ENCODE data around the gene CHDH. TPM values are rescaled to one million over a fixed set of nuclear protein-coding genes. Genes with fewer than 3 reads are reported as not detected.

CHDH gene
- total and polyA plus RNA-seq, 2 donors (not counting 3 experiments of a cell fraction or from before 2014, with no cell fraction given), result 0.04 to 0.06 TPM

DNA sequence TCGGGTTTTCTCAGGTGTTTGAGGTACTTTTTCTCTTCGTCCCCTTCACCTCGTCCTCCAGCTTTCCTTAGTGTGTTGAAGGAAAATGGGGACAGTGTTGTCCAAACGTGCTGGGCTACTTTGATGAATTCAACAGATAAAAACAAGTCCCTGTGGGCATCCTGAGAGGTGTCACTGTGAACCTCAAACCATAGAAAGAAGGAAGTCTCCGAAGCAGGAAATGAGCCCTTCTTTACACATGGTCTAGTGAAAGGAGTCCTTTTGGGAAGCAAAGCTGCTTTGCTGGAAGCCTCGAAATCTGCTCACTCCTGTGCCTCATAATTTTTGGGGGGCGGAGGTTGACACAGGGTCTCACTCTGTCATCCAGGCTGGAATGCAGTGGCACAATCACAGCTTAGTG lies 10.7 kb upstream of the CHDH start:
- no TSS peak for BruUV-seq (replicated peaks)
- peaks cover 0 to 2% of the 10 kb centered on the region in 2 experiments for H3K36me3 ChIP-seq (ENCODE audit: control insufficient read depth in 2 of 2, extremely low read depth in 1 of 2, insufficient read depth in 2 of 2, low read length in 2 of 2)
- ChIA-PET CTCF (no interaction called here), POLR2A (no interaction called here)
- dilution Hi-C loops (cut with MboI; ENCODE audit: extremely low pct_ligation_motif_present, low sequenced_read_pairs), result no loop called here
- H3K79me2 ChIP-seq (ENCODE audit: control insufficient read depth, insufficient read depth, low read length), result no peaks in the 10 kb centered on the region
- TF ChIP-seq, protein P1, sequence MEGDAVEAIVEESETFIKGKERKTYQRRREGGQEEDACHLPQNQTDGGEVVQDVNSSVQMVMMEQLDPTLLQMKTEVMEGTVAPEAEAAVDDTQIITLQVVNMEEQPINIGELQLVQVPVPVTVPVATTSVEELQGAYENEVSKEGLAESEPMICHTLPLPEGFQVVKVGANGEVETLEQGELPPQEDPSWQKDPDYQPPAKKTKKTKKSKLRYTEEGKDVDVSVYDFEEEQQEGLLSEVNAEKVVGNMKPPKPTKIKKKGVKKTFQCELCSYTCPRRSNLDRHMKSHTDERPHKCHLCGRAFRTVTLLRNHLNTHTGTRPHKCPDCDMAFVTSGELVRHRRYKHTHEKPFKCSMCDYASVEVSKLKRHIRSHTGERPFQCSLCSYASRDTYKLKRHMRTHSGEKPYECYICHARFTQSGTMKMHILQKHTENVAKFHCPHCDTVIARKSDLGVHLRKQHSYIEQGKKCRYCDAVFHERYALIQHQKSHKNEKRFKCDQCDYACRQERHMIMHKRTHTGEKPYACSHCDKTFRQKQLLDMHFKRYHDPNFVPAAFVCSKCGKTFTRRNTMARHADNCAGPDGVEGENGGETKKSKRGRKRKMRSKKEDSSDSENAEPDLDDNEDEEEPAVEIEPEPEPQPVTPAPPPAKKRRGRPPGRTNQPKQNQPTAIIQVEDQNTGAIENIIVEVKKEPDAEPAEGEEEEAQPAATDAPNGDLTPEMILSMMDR (IDR thresholded peaks at IDR 0.05; ENCODE audit: extremely low read depth in 1 of 2, insufficient read depth in 1 of 2, low read depth in 1 of 2, low read length in 2 of 2), result no peak
- no peaks in the 10 kb centered on the region for H3K4me1 ChIP-seq (ENCODE audit: control insufficient read depth, extremely low read depth, insufficient read depth, low read length)
- no peak overlapping the region for H3K9ac ChIP-seq (replicated peaks; ENCODE audit: extremely low read depth, insufficient read depth, low read length)
- H4K20me1 ChIP-seq (replicated peaks; ENCODE audit: control insufficient read depth, extremely low read depth, insufficient read depth, low read length), result no peaks in the 10 kb centered on the region
- no peak overlapping the region for H3K4me2 ChIP-seq (ENCODE audit: insufficient read depth, low read length)
- no peak overlapping the region for H3K27ac ChIP-seq (ENCODE audit: insufficient read depth, low read depth, low read length)
- H3K4me3 ChIP-seq (replicated peaks in 1 of 3; ENCODE audit: insufficient read depth in 1 of 3, low read depth in 1 of 3, low read length in 3 of 3), result no peak overlapping the region
- intact Hi-C loops (cut with micrococcal nuclease), result no loop called here
- DNase-seq (ENCODE audit: low read depth, low spot score) (no peak), FAIRE-seq (no peak)
- no peaks in the 10 kb centered on the region for H3K9me3 ChIP-seq (replicated peaks; ENCODE audit: control insufficient read depth, insufficient read depth, low read length)
- H2AFZ ChIP-seq (ENCODE audit: low read depth, low read length), result no peak overlapping the region
- H3K27me3 ChIP-seq (ENCODE audit: control insufficient read depth in 2 of 2, insufficient read depth in 2 of 2, low read length in 2 of 2), result no peaks in the 10 kb centered on the region
- H3K9me1 ChIP-seq (replicated peaks; ENCODE audit: control insufficient read depth, extremely low read depth, insufficient read depth, low read length), result no peaks in the 10 kb centered on the region

DNA sequence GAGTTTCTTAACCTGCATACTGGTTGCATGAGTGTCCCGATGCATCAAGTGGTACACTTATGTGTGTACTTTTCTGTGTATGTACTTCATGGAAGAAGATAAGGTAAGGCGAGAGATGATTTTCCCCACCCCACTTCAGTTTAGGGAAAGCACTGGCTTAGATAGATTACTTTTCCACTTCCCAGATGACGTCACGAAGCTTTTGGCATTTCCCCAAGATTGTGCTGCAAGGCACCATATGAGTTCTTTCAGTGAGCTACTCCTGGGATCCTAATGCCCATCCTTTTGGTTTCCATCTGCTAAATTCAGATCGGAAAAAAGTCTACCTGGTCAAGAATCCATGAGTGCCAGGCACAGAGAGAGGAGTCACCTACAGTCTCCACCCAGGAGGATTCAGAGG lies 4.7 kb upstream of the CHDH start:
- H3K9me3 ChIP-seq (replicated peaks; ENCODE audit: control insufficient read depth, insufficient read depth, low read length), result no peaks in the 10 kb centered on the region
- CTCF ChIA-PET, result interaction anchor here (1.0 kb wide), 1 partner anchor 21 kb away, joined by 3 read pairs; no protein-coding TSS in a partner anchor
- no peak overlapping the region for H3K9ac ChIP-seq (replicated peaks; ENCODE audit: extremely low read depth, insufficient read depth, low read length)
- H2AFZ ChIP-seq (ENCODE audit: low read depth, low read length), result no peak overlapping the region
- H3K36me3 ChIP-seq (ENCODE audit: control insufficient read depth in 2 of 2, extremely low read depth in 1 of 2, insufficient read depth in 2 of 2, low read length in 2 of 2), result no peaks in the 10 kb centered on the region
- H3K4me3 ChIP-seq (replicated peaks in 1 of 3; ENCODE audit: insufficient read depth in 1 of 3, low read depth in 1 of 3, low read length in 3 of 3), result no peak overlapping the region
- H3K27ac ChIP-seq (ENCODE audit: insufficient read depth, low read depth, low read length), result no peak overlapping the region
- no peaks in the 10 kb centered on the region for H4K20me1 ChIP-seq (replicated peaks; ENCODE audit: control insufficient read depth, extremely low read depth, insufficient read depth, low read length)
- H3K79me2 ChIP-seq (ENCODE audit: control insufficient read depth, insufficient read depth, low read length), result no peaks in the 10 kb centered on the region
- H3K9me1 ChIP-seq (replicated peaks; ENCODE audit: control insufficient read depth, extremely low read depth, insufficient read depth, low read length), result no peaks in the 10 kb centered on the region
- POLR2A ChIA-PET, result no interaction called here
- no peak for FAIRE-seq
- H3K4me2 ChIP-seq (ENCODE audit: insufficient read depth, low read length), result no peak overlapping the region
- dilution Hi-C loops (cut with MboI; ENCODE audit: extremely low pct_ligation_motif_present, low sequenced_read_pairs) (no loop called here), intact Hi-C loops (cut with micrococcal nuclease) (no loop called here)
- peak; percentile 9 for DNase-seq (ENCODE audit: low read depth, low spot score)
- no peaks in the 10 kb centered on the region for H3K4me1 ChIP-seq (ENCODE audit: control insufficient read depth, extremely low read depth, insufficient read depth, low read length)
- no TSS peak for BruUV-seq (replicated peaks)
- peaks cover 16 to 24% of the 10 kb centered on the region in 2 experiments for H3K27me3 ChIP-seq (ENCODE audit: control insufficient read depth in 2 of 2, insufficient read depth in 2 of 2, low read length in 2 of 2)
- TF ChIP-seq, protein P2, sequence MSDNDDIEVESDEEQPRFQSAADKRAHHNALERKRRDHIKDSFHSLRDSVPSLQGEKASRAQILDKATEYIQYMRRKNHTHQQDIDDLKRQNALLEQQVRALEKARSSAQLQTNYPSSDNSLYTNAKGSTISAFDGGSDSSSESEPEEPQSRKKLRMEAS (IDR thresholded peaks at IDR 0.05; ENCODE audit: insufficient read depth, insufficient read length), result no peak
- TF ChIP-seq FOS (IDR thresholded peaks at IDR 0.05; ENCODE audit: borderline replicate concordance, insufficient read depth, low read length) (no peak), EZH2 (IDR thresholded peaks at IDR 0.05; ENCODE audit: borderline replicate concordance, low read depth, low read length, severe bottlenecking) (no peak), POLR2A (IDR thresholded peaks at IDR 0.05; ENCODE audit: low read depth, low read length) (no peak), GATA2 (IDR thresholded peaks at IDR 0.05; ENCODE audit: insufficient read depth, insufficient read length, low read depth, low read length) (no peak), MYC (IDR thresholded peaks at IDR 0.05; ENCODE audit: low read depth, low read length) (no peak), POLR2AphosphoS5 (IDR thresholded peaks at IDR 0.05; ENCODE audit: insufficient read depth, low read depth, low read length) (no peak)
- TF ChIP-seq, protein P1 (IDR thresholded peaks at IDR 0.05; ENCODE audit: extremely low read depth in 1 of 2, insufficient read depth in 1 of 2, low read depth in 1 of 2, low read length in 2 of 2), result no peak
